ENCODE data around the gene CIB4.
A peak's percentile ranks its signal among the peaks of the same experiment; 100 is the strongest.

CIB4 gene

GRCh38 chr2:26583381-26583911 is 57.7 kb downstream of the CIB4 start:
- Histone ChIP-seq H3K36me3 (replicated peaks in 1 of 2; ENCODE audit: control insufficient read depth in 2 of 2, insufficient read depth in 2 of 2, low read length in 2 of 2) (no peaks in the 10 kb centered on the region), H3K9me3 (replicated peaks in 1 of 2; ENCODE audit: control insufficient read depth in 2 of 2, insufficient read depth in 1 of 2, low read depth in 1 of 2, low read length in 2 of 2) (no peaks in the 10 kb centered on the region), H3K79me1 (ENCODE audit: low read depth, low read length) (no peaks in the 10 kb centered on the region), H2BK120ac (ENCODE audit: low read depth, low read length) (no peak overlapping the region), H3K4me1 (ENCODE audit: control insufficient read depth in 2 of 2, insufficient read depth in 1 of 2, low read depth in 1 of 2, low read length in 2 of 2) (no peaks in the 10 kb centered on the region), H3K27ac (replicated peaks; ENCODE audit: low read length) (no peak overlapping the region), H2BK15ac (ENCODE audit: low read length) (no peak overlapping the region), H3K9ac (ENCODE audit: low read depth, low read length, poor library complexity) (no peak overlapping the region), H3K27me3 (ENCODE audit: control insufficient read depth in 3 of 3, insufficient read depth in 3 of 3, low read depth in 1 of 3, low read length in 3 of 3) (peaks cover 0 to 64% (median 0%) of the 10 kb centered on the region in 3 experiments), H3K18ac (ENCODE audit: low read length) (peak overlapping the region; percentile 11), H2AK5ac (ENCODE audit: low read depth, low read length) (no peak overlapping the region), H4K8ac (ENCODE audit: low read depth, low read length) (no peak overlapping the region), H2AFZ (ENCODE audit: low read length) (no peak overlapping the region), H3K23ac (ENCODE audit: low read depth, low read length, poor library complexity) (no peak overlapping the region), H2BK5ac (ENCODE audit: low read length) (no peak overlapping the region), H3K4me3 (ENCODE audit: low read length in 2 of 2) (no peak overlapping the region), H4K91ac (ENCODE audit: low read depth, low read length, poor library complexity) (no peak overlapping the region), H3K14ac (ENCODE audit: low read length) (no peak overlapping the region), H3K4me2 (ENCODE audit: insufficient read depth, low read length, poor library complexity, severe bottlenecking) (no peak overlapping the region), H3K4ac (ENCODE audit: low read length) (no peak overlapping the region), H2BK12ac (ENCODE audit: low read length) (no peak overlapping the region)
- no peak for DNase-seq (ENCODE audit: low spot score)
- WGBS, 2 donors (ENCODE audit: extremely low coverage in 2 of 2, insufficient read length in 2 of 2, insufficient replicate concordance in 1 of 2) = no CpG with 5 or more reads among the region's 8 CpGs

- H3K9ac ChIP-seq (ENCODE audit: low read depth, low read length, poor library complexity) = no peak overlapping the region
- H3K4me2 ChIP-seq (ENCODE audit: insufficient read depth, low read length, poor library complexity, severe bottlenecking) = no peak overlapping the region
- no peak overlapping the region for H3K23ac ChIP-seq (ENCODE audit: low read depth, low read length, poor library complexity)
- H3K27ac ChIP-seq (replicated peaks; ENCODE audit: low read length) = no peak overlapping the region
- no CpG with 5 or more reads among the region's 5 CpGs for WGBS, 2 donors (ENCODE audit: extremely low coverage in 2 of 2, insufficient read length in 2 of 2, insufficient replicate concordance in 1 of 2)
- H3K36me3 ChIP-seq (replicated peaks in 1 of 2; ENCODE audit: control insufficient read depth in 2 of 2, insufficient read depth in 2 of 2, low read length in 2 of 2) = no peaks in the 10 kb centered on the region
- peak overlapping the region; percentile 34 for H2BK15ac ChIP-seq (ENCODE audit: low read length)
- peaks cover 0 to 63% (median 0%) of the 10 kb centered on the region in 3 experiments for H3K27me3 ChIP-seq (ENCODE audit: control insufficient read depth in 3 of 3, insufficient read depth in 3 of 3, low read depth in 1 of 3, low read length in 3 of 3)
- no peak for DNase-seq (ENCODE audit: low spot score)
- no peaks in the 10 kb centered on the region for H3K9me3 ChIP-seq (replicated peaks in 1 of 2; ENCODE audit: control insufficient read depth in 2 of 2, insufficient read depth in 1 of 2, low read depth in 1 of 2, low read length in 2 of 2)
- H3K4me1 ChIP-seq (ENCODE audit: control insufficient read depth in 2 of 2, insufficient read depth in 1 of 2, low read depth in 1 of 2, low read length in 2 of 2) = no peaks in the 10 kb centered on the region
- H2AFZ ChIP-seq (ENCODE audit: low read length) = no peak overlapping the region
- no peak overlapping the region for H3K18ac ChIP-seq (ENCODE audit: low read length)
- no peak overlapping the region for H2BK120ac ChIP-seq (ENCODE audit: low read depth, low read length)
- H4K91ac ChIP-seq (ENCODE audit: low read depth, low read length, poor library complexity) = no peak overlapping the region
- H3K4ac ChIP-seq (ENCODE audit: low read length) = no peak overlapping the region
- no peak overlapping the region for H2BK12ac ChIP-seq (ENCODE audit: low read length)
- no peak overlapping the region for H4K8ac ChIP-seq (ENCODE audit: low read depth, low read length)
- H3K4me3 ChIP-seq (ENCODE audit: low read length in 2 of 2) = no peak overlapping the region
- no peak overlapping the region for H2AK5ac ChIP-seq (ENCODE audit: low read depth, low read length)
- H3K14ac ChIP-seq (ENCODE audit: low read length) = no peak overlapping the region
- no peak overlapping the region for H2BK5ac ChIP-seq (ENCODE audit: low read length)
- no peaks in the 10 kb centered on the region for H3K79me1 ChIP-seq (ENCODE audit: low read depth, low read length)
Observed at GRCh38 chr2:26582890-26583289, 58.3 kb downstream of the CIB4 start.

DNA sequence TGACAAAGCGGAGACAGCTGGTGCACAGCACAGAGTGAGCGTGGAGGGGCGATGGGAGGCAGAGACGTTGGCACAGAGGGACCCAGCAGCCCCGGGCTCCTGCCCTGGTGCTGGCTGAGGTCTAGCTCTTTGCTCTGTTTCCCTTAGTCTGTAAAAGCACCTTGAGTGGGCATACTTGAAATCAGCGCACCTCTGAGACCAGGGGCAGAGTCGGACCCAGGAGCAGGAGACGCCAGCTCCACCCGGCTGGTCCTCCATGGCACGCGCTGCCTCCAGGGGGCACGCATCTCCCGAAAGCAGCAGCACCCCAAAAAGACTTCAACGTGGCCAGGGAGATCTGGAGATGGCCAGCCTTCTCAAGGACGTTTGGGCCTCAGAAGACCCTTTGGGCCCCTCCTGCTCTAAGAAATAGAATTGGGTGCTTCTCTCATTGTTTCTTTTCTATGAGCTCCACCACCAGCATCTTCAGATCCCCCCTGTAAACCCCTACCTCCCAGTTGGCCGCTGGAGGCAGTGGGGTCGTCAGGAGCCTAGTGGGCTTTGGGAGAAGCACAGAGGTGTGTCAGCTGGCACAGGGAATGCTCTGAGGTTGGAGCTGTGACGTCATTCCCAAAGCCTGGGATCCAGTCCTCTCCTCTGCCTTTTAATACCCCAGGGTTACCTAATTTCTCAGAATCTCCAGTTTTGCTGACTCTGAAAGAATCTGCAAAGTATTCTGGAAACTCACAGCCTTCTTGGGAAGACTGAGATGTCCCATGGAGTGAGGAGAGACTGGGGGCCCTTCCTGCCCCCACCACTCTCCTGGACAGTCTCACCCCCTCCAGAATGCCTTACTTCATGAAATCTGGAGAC is 58.9 kb downstream of the CIB4 start:
- no peak overlapping the region for H3K9ac ChIP-seq (ENCODE audit: low read depth, low read length, poor library complexity)
- no peak overlapping the region for H3K4me3 ChIP-seq (ENCODE audit: low read length in 2 of 2)
- WGBS, 2 donors (ENCODE audit: extremely low coverage in 2 of 2, insufficient read length in 2 of 2, insufficient replicate concordance in 1 of 2) = no CpG with 5 or more reads among the region's 18 CpGs
- no peak overlapping the region for H2BK120ac ChIP-seq (ENCODE audit: low read depth, low read length)
- peaks cover 0 to 59% (median 0%) of the 10 kb centered on the region in 3 experiments for H3K27me3 ChIP-seq (ENCODE audit: control insufficient read depth in 3 of 3, insufficient read depth in 3 of 3, low read depth in 1 of 3, low read length in 3 of 3)
- DNase-seq (ENCODE audit: low spot score) = no peak
- peak overlapping the region; percentile 34 for H2BK15ac ChIP-seq (ENCODE audit: low read length)
- no peak overlapping the region for H2BK12ac ChIP-seq (ENCODE audit: low read length)
- no peak overlapping the region for H3K4ac ChIP-seq (ENCODE audit: low read length)
- no peak overlapping the region for H3K27ac ChIP-seq (replicated peaks; ENCODE audit: low read length)
- H3K23ac ChIP-seq (ENCODE audit: low read depth, low read length, poor library complexity) = no peak overlapping the region
- H3K9me3 ChIP-seq (replicated peaks in 1 of 2; ENCODE audit: control insufficient read depth in 2 of 2, insufficient read depth in 1 of 2, low read depth in 1 of 2, low read length in 2 of 2) = no peaks in the 10 kb centered on the region
- no peaks in the 10 kb centered on the region for H3K36me3 ChIP-seq (replicated peaks in 1 of 2; ENCODE audit: control insufficient read depth in 2 of 2, insufficient read depth in 2 of 2, low read length in 2 of 2)
- no peaks in the 10 kb centered on the region for H3K79me1 ChIP-seq (ENCODE audit: low read depth, low read length)
- H2AK5ac ChIP-seq (ENCODE audit: low read depth, low read length) = no peak overlapping the region
- H2AFZ ChIP-seq (ENCODE audit: low read length) = no peak overlapping the region
- no peak overlapping the region for H4K8ac ChIP-seq (ENCODE audit: low read depth, low read length)
- H3K4me2 ChIP-seq (ENCODE audit: insufficient read depth, low read length, poor library complexity, severe bottlenecking) = no peak overlapping the region
- H3K4me1 ChIP-seq (ENCODE audit: control insufficient read depth in 2 of 2, insufficient read depth in 1 of 2, low read depth in 1 of 2, low read length in 2 of 2) = peaks cover 0 to 2% of the 10 kb centered on the region in 2 donors
- H2BK5ac ChIP-seq (ENCODE audit: low read length) = no peak overlapping the region
- no peak overlapping the region for H4K91ac ChIP-seq (ENCODE audit: low read depth, low read length, poor library complexity)
- H3K18ac ChIP-seq (ENCODE audit: low read length) = peak overlapping the region; percentile 29
- H3K14ac ChIP-seq (ENCODE audit: low read length) = peak overlapping the region; percentile 65

DNA sequence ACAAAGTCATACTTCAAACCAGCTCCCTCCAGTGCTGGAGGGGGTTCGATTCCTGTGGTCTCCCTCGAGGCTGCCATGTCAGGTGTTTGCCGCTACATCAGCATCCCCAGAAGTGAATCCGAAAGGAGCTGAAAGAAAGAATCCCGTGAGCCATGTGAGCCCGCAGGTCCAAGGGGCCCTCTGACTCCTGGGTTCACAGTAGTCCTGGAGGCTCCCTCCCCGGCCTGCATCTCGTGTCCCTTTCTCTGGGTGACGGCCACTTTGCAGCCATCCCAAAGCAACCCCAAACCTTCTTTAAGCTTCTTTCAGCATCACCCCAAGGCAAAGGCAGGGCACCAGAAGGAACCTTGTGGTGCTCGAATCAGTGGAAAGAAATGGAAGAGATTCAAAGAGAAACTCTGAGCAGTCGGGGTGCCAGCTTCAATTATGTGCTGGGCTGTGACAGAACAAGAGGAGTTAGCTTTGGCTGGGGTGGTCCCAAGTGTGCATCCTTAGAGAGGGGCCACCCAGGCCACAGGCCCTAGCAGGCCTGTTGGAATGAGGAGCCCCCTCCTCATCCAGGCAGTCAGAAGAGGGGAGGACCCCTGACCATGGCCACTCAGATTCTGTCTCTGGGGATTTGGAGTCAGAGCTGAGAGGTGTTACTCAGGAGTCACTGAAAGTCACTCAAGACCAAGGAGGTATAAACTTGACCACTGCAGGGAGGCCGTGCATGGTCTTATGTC is 59.7 kb downstream of the CIB4 start:
- Histone ChIP-seq H3K9ac (ENCODE audit: low read depth, low read length, poor library complexity) (no peak overlapping the region), H2BK120ac (ENCODE audit: low read depth, low read length) (no peak overlapping the region), H2AK5ac (ENCODE audit: low read depth, low read length) (no peak overlapping the region), H3K4me3 (ENCODE audit: low read length in 2 of 2) (no peak overlapping the region), H3K14ac (ENCODE audit: low read length) (peak overlapping the region; percentile 65), H4K91ac (ENCODE audit: low read depth, low read length, poor library complexity) (no peak overlapping the region), H2AFZ (ENCODE audit: low read length) (no peak overlapping the region), H3K4ac (ENCODE audit: low read length) (no peak overlapping the region), H3K9me3 (replicated peaks in 1 of 2; ENCODE audit: control insufficient read depth in 2 of 2, insufficient read depth in 1 of 2, low read depth in 1 of 2, low read length in 2 of 2) (no peaks in the 10 kb centered on the region), H3K23ac (ENCODE audit: low read depth, low read length, poor library complexity) (no peak overlapping the region), H3K4me2 (ENCODE audit: insufficient read depth, low read length, poor library complexity, severe bottlenecking) (no peak overlapping the region), H3K36me3 (replicated peaks in 1 of 2; ENCODE audit: control insufficient read depth in 2 of 2, insufficient read depth in 2 of 2, low read length in 2 of 2) (no peaks in the 10 kb centered on the region), H3K27me3 (ENCODE audit: control insufficient read depth in 3 of 3, insufficient read depth in 3 of 3, low read depth in 1 of 3, low read length in 3 of 3) (peaks cover 0 to 55% (median 0%) of the 10 kb centered on the region in 3 experiments), H4K8ac (ENCODE audit: low read depth, low read length) (no peak overlapping the region), H2BK12ac (ENCODE audit: low read length) (no peak overlapping the region), H3K18ac (ENCODE audit: low read length) (no peak overlapping the region), H3K79me1 (ENCODE audit: low read depth, low read length) (no peaks in the 10 kb centered on the region), H3K4me1 (ENCODE audit: control insufficient read depth in 2 of 2, insufficient read depth in 1 of 2, low read depth in 1 of 2, low read length in 2 of 2) (peaks cover 2 to 3% of the 10 kb centered on the region in 2 donors), H2BK5ac (ENCODE audit: low read length) (no peak overlapping the region), H2BK15ac (ENCODE audit: low read length) (no peak overlapping the region), H3K27ac (replicated peaks; ENCODE audit: low read length) (no peak overlapping the region)
- no peak for DNase-seq (ENCODE audit: low spot score)
- WGBS, 2 donors (ENCODE audit: extremely low coverage in 2 of 2, insufficient read length in 2 of 2, insufficient replicate concordance in 1 of 2) = no CpG with 5 or more reads among the region's 12 CpGs

All from neuronal stem cell (in vitro differentiated cells).